Measurements from ENCODE around the gene VWF.
"Not testable (repeated sequence)": the region's sequence is repeated elsewhere in the genome, so short reads cannot be mapped to it uniquely, and the experiment has no call there.

Gene VWF

GRCh38 chr12:6124411-6125309 is at the start of gene VWF:
VWF (minus strand) TSS chr12:6124670; CDS start chr12:6123196, 1,474 bp downstream.
- DNase-seq, result no peak

- no peak for DNase-seq
Measured at GRCh38 chr12:6172862-6173261, 48.4 kb upstream of the VWF start.

- DNase-seq, result no peak
Measured at GRCh38 chr12:6172086-6172485, 47.6 kb upstream of the VWF start.

GRCh38 chr12:6171409-6172015 is 47.0 kb upstream of the VWF start:
- no peak for DNase-seq

GRCh38 chr12:6167327-6168280 is 43.1 kb upstream of the VWF start:
- peak; percentile 77 for DNase-seq

- no peak for DNase-seq
Measured at GRCh38 chr12:6166808-6167207, 42.3 kb upstream of the VWF start.

GRCh38 chr12:6165395-6165794 is 40.9 kb upstream of the VWF start:
- no peak for DNase-seq

- DNase-seq, result no peak
Measured at GRCh38 chr12:6163416-6164060, 39.1 kb upstream of the VWF start.

GRCh38 chr12:6161124-6161882 is 36.8 kb upstream of the VWF start:
- DNase-seq, result no peak

GRCh38 chr12:6160049-6160649 is 35.7 kb upstream of the VWF start:
- DNase-seq, result not testable (repeated sequence)

- DNase-seq, result not testable (repeated sequence)
Measured at GRCh38 chr12:6159166-6160011, 34.9 kb upstream of the VWF start.

- DNase-seq, result no peak
Measured at GRCh38 chr12:6158749-6159148, 34.3 kb upstream of the VWF start.

GRCh38 chr12:6158255-6158654 is 33.8 kb upstream of the VWF start:
- DNase-seq, result no peak

- DNase-seq, result no peak
Measured at GRCh38 chr12:6157482-6157881, 33.0 kb upstream of the VWF start.

GRCh38 chr12:6154730-6155459 is 30.4 kb upstream of the VWF start:
- no peak for DNase-seq

- not testable (repeated sequence) for DNase-seq
Measured at GRCh38 chr12:6148722-6149121, 24.3 kb upstream of the VWF start.

GRCh38 chr12:6148061-6148460 is 23.6 kb upstream of the VWF start:
- DNase-seq, result no peak

- DNase-seq, result no peak
Measured at GRCh38 chr12:6146951-6147350, 22.5 kb upstream of the VWF start.

- no peak for DNase-seq
Measured at GRCh38 chr12:6146509-6146908, 22.0 kb upstream of the VWF start.

GRCh38 chr12:6145564-6145963 is 21.1 kb upstream of the VWF start:
- no peak for DNase-seq
